B cell (primary cell): Measurements from ENCODE around the gene UPF3A. TPM values are rescaled to one million over a fixed set of nuclear protein-coding genes. Genes with fewer than 3 reads are reported as not detected.

ENCODE experiments used
- ATAC-seq: fragments of 200-7000 bp; cut with Tn5 transposase; one replicate; pipeline ENCODE4 v1.10.0; 2021; ENCODE audit warnings: low read depth, mild to moderate bottlenecking, moderate number of reproducible peaks, moderate library complexity
- CTCF ChIA-PET: fragments of 350-600 bp; sonication (Branson Sonifier 250); formaldehyde crosslinking; loops from one replicate; lab custom pipeline; 2021; ENCODE audit warnings: antibody characterized with exemption, inconsistent platforms; lab: Charles Lee
- POLR2A ChIA-PET: fragments of 350-600 bp; sonication (Branson Sonifier 250); formaldehyde crosslinking; loops from one replicate; lab custom pipeline; 2021; ENCODE audit warnings: antibody characterized with exemption; lab: Charles Lee
- DNase-seq: peaks from one replicate; pipeline ENCODE4 v3.0.0; 2013
- H2AFZ ChIP-seq: 2 replicates; pipeline ENCODE4 v1.6.1; 2012; ENCODE audit warnings: mild to moderate bottlenecking, low read depth, low read length; ENCODE audit not compliant: insufficient read depth, poor library complexity, severe bottlenecking
- H3K27ac ChIP-seq, 2 donors: 1 replicate in 1 of 2; 2 replicates in 1 of 2; pipeline ENCODE4 v1.5.1; 2012 to 2013; ENCODE audit warnings: low read length in 2 of 2, mild to moderate bottlenecking in 2 of 2, moderate library complexity in 1 of 2
- H3K27me3 ChIP-seq, 4 experiments: fragments of 200-600 bp in 1 of 4; sonication (generic) in 1 of 4; replicated peaks in 1 of 4; 1 replicate in 2 of 4; 2 replicates in 2 of 4; pipeline versions ENCODE4 v1.6.1 to v1.7.0; 2013 to 2016; ENCODE audit warnings: low read length in 3 of 4, mild to moderate bottlenecking in 2 of 4, mixed read lengths in 1 of 4, moderate library complexity in 1 of 4; ENCODE audit not compliant: insufficient read depth in 4 of 4, control insufficient read depth in 3 of 4; ENCODE audit errors: control extremely low read depth in 1 of 4
- H3K36me3 ChIP-seq, 2 experiments: replicated peaks in 1 of 2; 1 replicate in 1 of 2; 2 replicates in 1 of 2; pipeline versions ENCODE4 v1.6.1 to v1.7.1; 2013; ENCODE audit warnings: low read length in 1 of 2; ENCODE audit not compliant: insufficient read depth in 2 of 2, control insufficient read depth in 1 of 2; ENCODE audit errors: control extremely low read depth in 1 of 2, extremely low read depth in 1 of 2
- H3K4me1 ChIP-seq, 2 donors: fragments of 200-600 bp in 1 of 2; sonication (generic) in 1 of 2; 1 replicate in 1 of 2; 2 replicates in 1 of 2; pipeline versions ENCODE4 v1.5.1 to v1.6.1; 2013 to 2017; ENCODE audit warnings: low read length in 2 of 2; ENCODE audit not compliant: control insufficient read depth in 2 of 2, insufficient read depth in 2 of 2
- H3K4me2 ChIP-seq: replicated peaks from 2 replicates; pipeline ENCODE3; 2012; ENCODE audit warnings: mild to moderate bottlenecking, low read depth, low read length; ENCODE audit not compliant: poor library complexity, severe bottlenecking
- H3K4me3 ChIP-seq, 5 experiments: fragments of 200-600 bp in 1 of 5; sonication (generic) in 1 of 5; 1 replicate in 3 of 5; 2 replicates in 2 of 5; pipeline versions ENCODE4 v1.5.1 to v1.7.0; 2011 to 2016; ENCODE audit warnings: low read length in 4 of 5, mild to moderate bottlenecking in 4 of 5, low read depth in 2 of 5, control low read depth in 1 of 5, moderate library complexity in 1 of 5; ENCODE audit not compliant: insufficient read depth in 1 of 5; ENCODE audit errors: control extremely low read depth in 1 of 5, extremely low read depth in 1 of 5
- H3K79me2 ChIP-seq: fragments of 200-600 bp; sonication (generic); one replicate; pipeline ENCODE4 v1.6.0; 2016; ENCODE audit warnings: low read length; ENCODE audit not compliant: control insufficient read depth, insufficient read depth
- H3K9ac ChIP-seq: fragments of 200-600 bp; sonication (generic); 2 replicates; pipeline ENCODE4 v1.6.1; 2017; ENCODE audit warnings: mild to moderate bottlenecking, low read length, moderate library complexity
- H3K9me3 ChIP-seq, 3 donors: one replicate each; pipeline versions ENCODE4 v1.6.1 to v1.7.1; 2013; ENCODE audit warnings: low read length in 2 of 3; ENCODE audit not compliant: control insufficient read depth in 2 of 3, insufficient read depth in 1 of 3; ENCODE audit errors: control extremely low read depth in 1 of 3
- H4K20me1 ChIP-seq: 2 replicates; pipeline ENCODE4 v1.6.0; 2012; ENCODE audit warnings: mild to moderate bottlenecking, low read length; ENCODE audit not compliant: insufficient read depth, control insufficient read depth, poor library complexity, severe bottlenecking
- H3K27ac Mint-ChIP-seq: one replicate; pipeline ENCODE4 v1.8.0; 2021; ENCODE audit warnings: mixed read lengths
- H3K27me3 Mint-ChIP-seq: one replicate; pipeline ENCODE4 v1.8.0; 2021; ENCODE audit warnings: mixed read lengths
- H3K4me1 Mint-ChIP-seq: one replicate; pipeline ENCODE4 v1.8.0; 2021; ENCODE audit warnings: mixed read lengths
- H3K4me3 Mint-ChIP-seq: one replicate; pipeline ENCODE4 v1.8.0; 2021; ENCODE audit warnings: mixed read lengths
- H3K9me3 Mint-ChIP-seq: one replicate; pipeline ENCODE4 v1.8.0; 2022; ENCODE audit warnings: mixed read lengths; ENCODE audit not compliant: insufficient read depth
- CTCF ChIP-seq: fragments of 200-600 bp; IDR thresholded peaks from one replicate; pipeline ENCODE4 v1.8.0; 2022; ENCODE audit warnings: antibody characterized with exemption, mild to moderate bottlenecking
- EZH2 ChIP-seq: IDR thresholded peaks from 2 replicates; pipeline ENCODE4 v1.6.1; 2012; ENCODE audit warnings: borderline replicate concordance, low read depth, mild to moderate bottlenecking, moderate library complexity, low read length; ENCODE audit not compliant: insufficient read depth, poor library complexity, severe bottlenecking
- WGBS: methylation state at CpG from one replicate; pipeline ENCODE4 v1.1.5; 2013; ENCODE audit warnings: missing lambda C conversion rate; ENCODE audit not compliant: insufficient coverage; 5-methylcytosine and 5-hydroxymethylcytosine counted together
- intact Hi-C: fragments of 100-400 bp; cut with micrococcal nuclease; formaldehyde crosslinking; loops from one replicate; pipeline ENCODE4 v1.10.0; 2022
- polyA plus RNA-seq: library from polyadenylated mRNA; depleted of rRNA; stranded (reverse); fragments of >200 nt; gene quantifications from 2 replicates; pipeline ENCODE4 v1.2.3, GENCODE V29; 2012
- total RNA-seq, 2 donors: library from RNA; stranded (reverse); fragments of 120-200 nt in 1 of 2; gene quantifications; 1 replicate in 1 of 2; 2 replicates in 1 of 2; pipeline versions ENCODE4 v1.2.3 to v1.2.4, GENCODE V29; 2013 to 2022

Gene UPF3A
- total and polyA plus RNA-seq, 2 donors (not counting 1 experiment from before 2014, with no cell fraction given) = 72.9 to 109 TPM

GRCh38 chr13:114266241-114266640 lies 15.2 kb upstream of the UPF3A start:
- CTCF ChIA-PET = interaction anchor here (1.3 kb wide), 1 partner anchor 52 kb away, joined by 3 read pairs; no protein-coding TSS in a partner anchor
- H3K9me3 ChIP-seq = peaks cover 0 to 10% (median 4%) of the 10 kb centered on the region in 3 donors

More at GRCh38 chr13:114266241-114266640, 15.2 kb upstream of the UPF3A start:
- Mint-ChIP-seq H3K27me3 (no peaks in the 10 kb centered on the region), H3K9me3 (no peaks in the 10 kb centered on the region), H3K4me1 (peaks cover 34% of the 10 kb centered on the region), H3K27ac (no peak overlapping the region), H3K4me3 (no peak overlapping the region)
- no peak for TF ChIP-seq EZH2
- no peak for TF ChIP-seq CTCF
- Histone ChIP-seq H2AFZ (no peak overlapping the region), H3K4me2 (no peak overlapping the region), H3K27me3 (no peaks in the 10 kb centered on the region), H3K36me3 (peaks cover 14 to 61% of the 10 kb centered on the region in 2 experiments), H4K20me1 (no peaks in the 10 kb centered on the region), H3K27ac (no peak overlapping the region), H3K4me1 (peaks cover 34 to 40% of the 10 kb centered on the region in 2 donors), H3K9ac (no peak overlapping the region), H3K4me3 (no peak overlapping the region), H3K79me2 (no peaks in the 10 kb centered on the region)
- WGBS = 100% methylated on average over 3 of the region's 5 CpGs
- intact Hi-C loops = no loop called here
- ATAC-seq = no peak
- no peak for DNase-seq
- POLR2A ChIA-PET = no interaction called here
